ENCODE results near the gene AGAP1. TPM values are rescaled to one million over a fixed set of nuclear protein-coding genes. Genes with fewer than 3 reads are reported as not detected.
A peak's percentile ranks its signal among the peaks of the same experiment; 100 is the strongest.

The AGAP1 gene
- total RNA-seq, 6 experiments from 2014 or later: 8.1 to 11.2 (median 9.8) TPM

GRCh38 chr2:235573331-235574221, 79.7 kb downstream of the AGAP1 start:
- intact Hi-C loops (cut with DNase I): no loop called here
- H3K27me3 ChIP-seq: no peaks in the 10 kb centered on the region
- 71% methylated on average over 7 of the region's 12 CpGs for WGBS (ENCODE audit: insufficient coverage, low coverage, low lambda C conversion rate, missing lambda C conversion rate)
- TF ChIP-seq POLR2A (IDR thresholded peaks at IDR 0.05): no peak
- TF ChIP-seq, protein P1, sequence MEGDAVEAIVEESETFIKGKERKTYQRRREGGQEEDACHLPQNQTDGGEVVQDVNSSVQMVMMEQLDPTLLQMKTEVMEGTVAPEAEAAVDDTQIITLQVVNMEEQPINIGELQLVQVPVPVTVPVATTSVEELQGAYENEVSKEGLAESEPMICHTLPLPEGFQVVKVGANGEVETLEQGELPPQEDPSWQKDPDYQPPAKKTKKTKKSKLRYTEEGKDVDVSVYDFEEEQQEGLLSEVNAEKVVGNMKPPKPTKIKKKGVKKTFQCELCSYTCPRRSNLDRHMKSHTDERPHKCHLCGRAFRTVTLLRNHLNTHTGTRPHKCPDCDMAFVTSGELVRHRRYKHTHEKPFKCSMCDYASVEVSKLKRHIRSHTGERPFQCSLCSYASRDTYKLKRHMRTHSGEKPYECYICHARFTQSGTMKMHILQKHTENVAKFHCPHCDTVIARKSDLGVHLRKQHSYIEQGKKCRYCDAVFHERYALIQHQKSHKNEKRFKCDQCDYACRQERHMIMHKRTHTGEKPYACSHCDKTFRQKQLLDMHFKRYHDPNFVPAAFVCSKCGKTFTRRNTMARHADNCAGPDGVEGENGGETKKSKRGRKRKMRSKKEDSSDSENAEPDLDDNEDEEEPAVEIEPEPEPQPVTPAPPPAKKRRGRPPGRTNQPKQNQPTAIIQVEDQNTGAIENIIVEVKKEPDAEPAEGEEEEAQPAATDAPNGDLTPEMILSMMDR (IDR thresholded peaks at IDR 0.05): no peak
- no peaks in the 10 kb centered on the region for H3K36me3 ChIP-seq
- H3K4me3 ChIP-seq: no peak overlapping the region
- H3K27ac ChIP-seq: no peak overlapping the region
- ATAC-seq (peak in 1 of 4 donors; percentile 20), DNase-seq (peak in 1 of 3 donors; percentile 26)
- no peaks in the 10 kb centered on the region for H3K9me3 ChIP-seq
- peaks cover 0 to 4% (median 0%) of the 10 kb centered on the region in 4 donors for H3K4me1 ChIP-seq

- H3K27me3 ChIP-seq: no peaks in the 10 kb centered on the region
- ATAC-seq (no peak), DNase-seq (peak in 1 of 3 donors; percentile 10)
- no peaks in the 10 kb centered on the region for H3K36me3 ChIP-seq
- no peak overlapping the region for H3K27ac ChIP-seq
- peaks cover 0 to 4% (median 0%) of the 10 kb centered on the region in 4 donors for H3K4me1 ChIP-seq
- no peak overlapping the region for H3K4me3 ChIP-seq
- intact Hi-C loops (cut with DNase I): no loop called here
- H3K9me3 ChIP-seq: no peaks in the 10 kb centered on the region
- WGBS (ENCODE audit: insufficient coverage, low coverage, low lambda C conversion rate, missing lambda C conversion rate): 79% methylated on average over 6 of the region's 8 CpGs
- TF ChIP-seq, protein P1 (IDR thresholded peaks at IDR 0.05): no peak
- no peak for TF ChIP-seq POLR2A (IDR thresholded peaks at IDR 0.05)
These were observed 81.6 kb downstream of the AGAP1 start for GRCh38 chr2:235575431-235575830.

DNA sequence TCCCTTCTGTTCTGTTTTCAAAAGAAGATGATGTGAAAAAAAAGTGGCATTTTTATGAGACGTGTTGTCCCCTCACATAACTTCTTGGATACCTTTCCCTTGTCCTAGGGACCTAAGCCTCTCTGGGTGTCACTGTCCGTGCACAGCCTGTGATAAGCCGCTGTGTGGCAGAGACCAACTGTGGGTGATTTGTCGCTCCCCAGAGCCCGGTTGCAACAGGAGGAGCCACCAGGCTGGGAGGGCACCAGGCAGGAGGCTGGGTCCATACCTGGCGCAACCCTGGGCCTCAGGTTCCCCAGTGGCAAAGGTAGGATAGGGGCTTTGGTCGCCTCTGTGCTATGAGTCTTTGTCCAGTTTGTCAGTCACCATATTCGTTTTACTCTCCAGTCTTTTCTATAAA, 82.1 kb downstream of the AGAP1 start:
- WGBS (ENCODE audit: insufficient coverage, low coverage, low lambda C conversion rate, missing lambda C conversion rate): 62% methylated on average over 3 of the region's 8 CpGs
- intact Hi-C loops (cut with DNase I): no loop called here
- no peak overlapping the region for H3K27ac ChIP-seq
- TF ChIP-seq POLR2A (IDR thresholded peaks at IDR 0.05): no peak
- TF ChIP-seq, protein P1 (IDR thresholded peaks at IDR 0.05): no peak
- H3K36me3 ChIP-seq: no peaks in the 10 kb centered on the region
- H3K4me1 ChIP-seq: peaks cover 0 to 4% (median 0%) of the 10 kb centered on the region in 4 donors
- no peak overlapping the region for H3K4me3 ChIP-seq
- ATAC-seq: no peak
- H3K27me3 ChIP-seq: no peaks in the 10 kb centered on the region
- DNase-seq: peak in 1 of 3 donors; percentile 40
- H3K9me3 ChIP-seq: no peaks in the 10 kb centered on the region

DNA sequence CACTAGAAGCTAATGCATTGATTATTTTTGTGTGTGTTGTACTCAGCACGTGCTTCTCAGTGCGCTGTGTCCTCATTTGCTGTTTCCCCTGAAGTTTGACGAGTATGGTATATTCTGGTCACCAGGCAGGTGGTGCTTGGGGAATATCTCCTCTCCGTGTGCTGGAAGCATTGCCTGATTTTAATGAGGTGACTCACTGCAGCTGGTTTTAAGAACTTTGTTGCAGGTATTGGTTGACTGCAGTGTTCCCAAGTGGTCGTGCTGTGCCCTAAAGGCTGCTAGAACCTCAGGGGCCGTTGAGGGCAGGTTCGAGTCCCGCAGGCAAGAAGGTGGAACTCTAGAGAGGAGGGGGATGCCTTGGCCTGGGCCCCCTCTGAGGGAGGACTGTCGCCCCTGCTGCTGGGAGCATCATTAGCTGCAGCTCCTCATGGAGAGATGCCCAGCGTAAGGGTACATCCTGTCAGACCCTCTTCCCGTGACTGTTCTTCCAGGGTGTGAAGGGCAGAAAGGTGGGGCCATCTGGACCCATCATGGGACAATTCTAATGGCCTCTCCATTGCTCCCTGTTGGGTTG, 82.6 kb downstream of the AGAP1 start:
- Histone ChIP-seq H3K27me3 (no peaks in the 10 kb centered on the region), H3K4me3 (no peak overlapping the region), H3K4me1 (peaks cover 0 to 4% (median 0%) of the 10 kb centered on the region in 4 donors), H3K36me3 (no peaks in the 10 kb centered on the region), H3K9me3 (no peaks in the 10 kb centered on the region), H3K27ac (no peak overlapping the region)
- intact Hi-C loops (cut with DNase I): no loop called here
- ATAC-seq: no peak
- TF ChIP-seq, protein P1 (IDR thresholded peaks at IDR 0.05): no peak
- TF ChIP-seq POLR2A (IDR thresholded peaks at IDR 0.05): no peak
- peak in 1 of 3 donors; percentile 27 for DNase-seq
- 83% methylated on average over 2 of the region's 11 CpGs for WGBS (ENCODE audit: insufficient coverage, low coverage, low lambda C conversion rate, missing lambda C conversion rate)

All from right lobe of liver (tissue), 6 donors.